Stimulated activated CD4-positive, alpha-beta T cell treated with anti-CD3 and anti-CD28 coated beads, TNF-alpha, amount 100 ng/mL, for 4 hours (primary cell): ENCODE measurements around the gene RSAD2.
"Not testable (repeated sequence)": the region's sequence is repeated elsewhere in the genome, so short reads cannot be mapped to it uniquely, and the experiment has no call there.

Experiments
- DNase-seq, 3 experiments: peaks; one replicate each; pipeline ENCODE4 v3.0.0-alpha.2; 2020; ENCODE audit warnings: low read depth in 3 of 3

The RSAD2 gene

DNA sequence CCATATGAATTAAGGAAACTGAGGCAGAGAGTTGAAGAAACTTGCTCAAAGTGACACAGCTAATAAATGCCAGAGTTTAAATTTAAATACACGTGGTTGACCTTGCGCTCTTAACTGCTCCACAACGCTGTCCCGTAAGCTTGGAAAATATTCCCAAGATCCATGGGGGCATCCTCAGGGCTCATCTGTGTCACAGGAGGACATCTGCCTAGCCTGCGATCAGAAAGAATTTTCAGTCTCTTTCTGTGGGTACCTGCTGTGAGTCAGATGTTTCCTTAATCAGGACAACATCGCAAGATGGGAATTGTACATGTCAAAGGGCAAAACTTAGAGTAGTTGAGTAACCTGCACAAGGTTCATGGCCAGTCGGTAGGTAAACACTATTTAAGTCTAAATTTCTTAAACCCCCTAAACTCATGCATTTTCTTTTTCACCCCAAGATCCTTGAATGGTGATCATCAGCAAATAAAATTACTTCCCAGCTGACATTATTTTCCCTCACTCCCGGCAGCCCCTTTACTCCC, 13.3 kb upstream of the RSAD2 start:
- no peak for DNase-seq

GRCh38 chr2:6864923-6865345, 12.6 kb upstream of the RSAD2 start:
- no peak for DNase-seq

GRCh38 chr2:6865346-6866274, 12.0 kb upstream of the RSAD2 start, which contains the start of gene CMPK2:
Gene CMPK2, minus strand, starts transcription at chr2:6865907. Its CDS starts 211 bp downstream, at chr2:6865696.
- DNase-seq = peak; percentile 57 to 78 (median 73)

DNA sequence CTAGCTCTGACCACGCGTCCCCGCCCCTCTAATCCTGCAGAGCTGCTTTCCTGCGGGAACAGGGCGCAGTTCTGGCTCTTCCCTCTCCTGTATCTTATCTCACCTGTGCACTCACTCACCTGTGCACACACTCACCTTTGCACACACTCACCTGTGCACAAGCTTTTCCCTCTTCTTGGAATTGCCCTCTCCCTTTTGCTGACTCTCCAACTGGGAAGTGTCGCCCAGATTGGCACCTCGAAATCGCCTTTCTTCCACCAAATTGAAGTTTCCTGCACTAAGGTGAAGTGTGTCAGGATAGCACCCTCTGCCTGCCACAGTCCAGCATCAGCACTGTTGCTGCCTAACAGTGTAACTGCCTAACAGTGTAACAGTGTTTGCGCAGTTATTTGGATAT, 11.3 kb upstream of the RSAD2 start:
- peak in 2 of 3 experiments; percentile 18 to 27 for DNase-seq

DNA sequence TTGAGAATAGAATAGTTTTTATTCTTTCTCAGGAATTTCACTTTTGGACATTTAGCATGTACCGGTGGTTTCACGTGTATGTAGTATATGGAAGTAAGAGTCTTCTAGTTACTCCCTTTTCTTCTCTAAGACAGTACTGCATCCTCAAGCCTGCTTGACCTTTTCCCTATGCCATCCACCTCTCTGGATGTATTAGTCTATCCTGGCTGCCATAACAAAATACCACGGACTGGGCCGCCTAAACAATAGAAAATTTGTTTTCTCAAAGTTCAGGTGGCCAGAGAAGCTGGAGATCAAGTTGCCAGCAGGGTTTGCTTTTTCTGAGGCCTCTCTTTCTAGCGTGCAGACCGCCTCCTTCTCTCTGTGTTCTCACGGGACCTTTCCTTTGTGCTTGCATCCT, 10.6 kb upstream of the RSAD2 start:
- no peak for DNase-seq

DNA sequence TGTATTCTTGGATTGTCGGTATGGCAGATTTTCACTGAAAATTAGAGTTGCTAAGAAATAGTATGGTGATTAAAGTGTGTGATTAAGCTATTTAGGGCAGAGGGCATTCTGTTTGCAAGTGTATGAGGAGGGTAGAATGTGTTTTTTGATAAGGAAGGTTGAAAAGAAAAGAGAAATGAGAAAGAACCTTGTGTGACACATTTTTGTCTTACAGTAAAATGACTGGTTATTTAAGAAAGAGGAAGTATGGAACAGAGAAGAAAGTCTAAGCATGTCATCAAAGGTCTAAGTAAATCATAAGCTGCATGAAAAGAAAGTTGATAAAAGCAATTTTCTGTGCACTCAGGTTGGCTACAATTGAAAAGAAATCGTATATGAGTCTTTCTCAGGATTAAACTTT, 5.2 kb upstream of the RSAD2 start:
- DNase-seq = no peak

DNA sequence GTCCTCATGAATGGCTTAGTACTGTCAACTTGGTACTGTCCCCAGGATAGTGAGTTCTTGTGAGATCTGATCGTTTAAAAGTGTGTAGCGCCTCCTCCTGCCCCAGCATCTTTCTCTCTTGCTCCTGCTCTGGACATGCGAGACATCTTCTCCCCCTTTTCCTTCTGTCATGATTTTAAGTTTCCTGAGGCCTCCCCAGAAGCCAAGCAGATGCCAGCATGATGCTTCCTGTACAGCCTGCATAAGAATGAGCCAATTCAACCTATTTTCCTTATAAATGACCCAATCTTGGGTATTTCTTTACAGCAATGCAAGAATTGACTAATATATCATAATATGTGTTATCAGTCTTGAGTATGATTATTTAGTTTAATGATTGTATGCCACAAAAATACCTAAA, 3.5 kb upstream of the RSAD2 start:
- no peak for DNase-seq

DNA sequence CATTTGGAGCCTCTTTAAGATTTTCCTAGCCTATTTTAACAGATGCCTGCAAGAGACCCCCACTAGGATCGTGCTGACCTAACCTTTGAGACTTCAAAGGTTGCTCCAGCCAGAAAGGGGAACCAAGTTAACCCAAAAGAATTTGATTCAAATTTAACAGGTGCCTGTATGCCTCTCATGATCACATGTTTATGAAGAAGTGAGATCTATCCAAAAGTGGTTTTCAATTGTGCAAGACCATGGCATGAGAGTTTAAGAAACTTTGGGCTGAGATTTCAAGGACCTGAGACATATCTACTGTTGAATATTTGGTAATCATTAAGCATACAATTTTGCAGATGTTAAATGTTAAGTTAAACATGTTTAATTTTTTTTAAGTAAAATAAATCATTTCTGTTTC, 1.3 kb upstream of the RSAD2 start:
- no peak for DNase-seq

DNA sequence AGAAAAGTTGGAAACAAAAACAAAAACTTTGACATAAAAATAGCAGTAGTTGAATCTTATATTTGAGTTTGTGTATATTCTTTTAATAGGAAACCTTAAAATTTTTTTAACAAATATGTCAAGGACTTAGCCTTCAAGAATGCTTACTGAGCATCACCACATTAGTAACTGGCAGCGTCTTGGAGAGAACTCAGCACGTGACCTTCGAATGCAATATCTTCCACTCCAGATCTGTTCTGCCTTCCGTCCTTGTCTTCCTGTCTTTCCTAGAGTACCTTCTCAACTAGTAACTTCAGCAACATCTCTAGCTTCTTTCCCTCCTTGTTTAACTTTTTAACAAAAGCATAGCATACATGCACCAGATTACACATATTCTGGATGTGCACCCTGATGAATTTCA, 972 bp downstream of the RSAD2 start:
- DNase-seq = no peak

GRCh38 chr2:6879011-6879410, 1.4 kb downstream of the RSAD2 start:
- DNase-seq = no peak

DNA sequence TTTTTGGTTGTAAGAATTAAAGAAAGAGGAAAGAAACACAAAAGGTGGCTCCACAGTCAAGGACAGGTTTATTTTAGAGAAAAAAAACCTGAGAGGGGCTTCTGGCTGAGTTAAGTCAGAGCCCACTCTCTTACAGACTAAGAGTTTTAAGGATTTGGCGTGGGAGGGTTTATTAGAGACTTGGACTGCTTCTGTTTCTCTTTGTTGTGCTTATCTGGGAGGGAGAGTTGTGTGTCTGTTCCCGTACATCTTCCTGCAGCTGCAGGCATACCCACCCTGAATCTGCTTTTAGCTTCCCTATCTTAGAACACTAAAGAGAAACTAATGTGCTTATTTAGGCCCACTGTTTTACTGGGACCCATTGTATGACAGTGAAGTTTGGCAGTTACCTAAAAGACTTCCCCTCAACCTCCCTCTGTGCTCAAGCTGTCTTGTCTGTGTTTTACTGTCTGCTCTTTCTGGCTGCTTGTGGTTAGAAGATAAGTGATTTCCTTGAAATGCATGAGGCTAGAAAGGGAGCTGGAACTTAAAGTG, 2.7 kb downstream of the RSAD2 start:
- no peak for DNase-seq

DNA sequence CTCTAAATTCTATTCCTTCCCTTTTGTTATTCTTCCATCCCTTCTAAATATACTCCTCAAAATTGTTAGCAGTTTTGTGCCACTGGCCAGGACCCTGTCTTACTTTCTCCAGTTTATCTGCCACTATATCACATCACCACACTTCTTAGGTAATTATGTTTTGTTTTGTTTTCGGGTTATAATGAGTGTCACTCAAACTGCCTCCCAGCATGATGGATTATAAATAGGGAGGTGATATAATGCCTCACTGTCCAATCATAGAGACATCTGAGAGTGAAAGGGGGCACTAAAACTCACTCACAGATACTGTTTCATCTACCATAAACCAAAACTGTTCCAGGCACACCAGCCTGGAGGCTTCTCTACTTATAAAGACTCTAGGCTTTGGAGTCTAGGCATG, 3.5 kb downstream of the RSAD2 start:
- no peak for DNase-seq

DNA sequence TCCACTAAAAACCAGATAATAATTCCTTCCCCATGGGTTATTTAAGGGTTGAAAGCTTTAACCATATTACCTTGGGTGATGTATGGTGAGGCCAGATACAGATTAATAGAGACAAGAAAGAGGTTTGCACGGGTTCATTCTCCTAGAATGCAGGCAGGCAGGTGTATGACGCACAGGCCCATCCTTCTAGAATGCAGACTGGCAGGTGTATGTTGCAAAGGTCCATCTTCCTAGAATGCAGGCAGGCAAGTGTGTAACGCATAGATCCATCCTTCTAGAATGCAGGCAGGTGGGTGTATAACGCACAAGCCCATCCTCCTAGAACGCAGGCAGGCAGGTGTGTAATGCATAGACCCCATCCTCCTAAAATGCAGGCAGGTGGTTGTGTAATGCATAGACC, 3.9 kb downstream of the RSAD2 start:
- DNase-seq = no peak

DNA sequence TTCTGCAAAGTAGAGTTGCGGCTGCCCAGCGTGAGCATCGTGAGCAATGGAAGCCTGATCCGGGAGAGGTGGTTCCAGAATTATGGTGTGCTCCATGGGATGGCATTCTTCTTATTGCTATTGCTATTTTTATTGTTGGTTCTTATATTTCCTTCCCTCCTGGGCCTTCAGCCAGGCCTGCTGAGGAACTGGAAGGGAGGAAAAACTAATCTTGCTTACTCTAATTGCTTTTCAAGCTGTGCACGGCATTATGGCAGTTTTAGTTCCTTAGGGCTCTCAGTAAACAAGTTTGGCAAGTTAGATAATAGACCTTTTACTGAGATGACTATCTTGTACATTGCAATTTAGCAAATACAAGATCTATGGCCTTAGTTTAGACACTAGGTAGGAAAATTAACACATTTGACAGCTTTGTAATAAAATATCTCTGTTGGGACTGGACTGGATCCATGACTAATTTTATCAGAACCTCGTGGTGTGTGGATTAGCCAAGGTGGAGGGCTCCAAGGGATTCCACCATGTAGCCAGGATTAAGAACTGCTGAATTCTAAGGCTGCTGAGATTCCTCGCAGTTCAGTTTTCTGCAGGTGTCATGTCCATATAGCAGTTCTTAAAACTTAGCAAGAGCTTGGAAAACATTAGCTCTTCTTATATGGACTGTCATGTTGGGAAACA, 6.0 kb downstream of the RSAD2 start:
- no peak for DNase-seq

DNA sequence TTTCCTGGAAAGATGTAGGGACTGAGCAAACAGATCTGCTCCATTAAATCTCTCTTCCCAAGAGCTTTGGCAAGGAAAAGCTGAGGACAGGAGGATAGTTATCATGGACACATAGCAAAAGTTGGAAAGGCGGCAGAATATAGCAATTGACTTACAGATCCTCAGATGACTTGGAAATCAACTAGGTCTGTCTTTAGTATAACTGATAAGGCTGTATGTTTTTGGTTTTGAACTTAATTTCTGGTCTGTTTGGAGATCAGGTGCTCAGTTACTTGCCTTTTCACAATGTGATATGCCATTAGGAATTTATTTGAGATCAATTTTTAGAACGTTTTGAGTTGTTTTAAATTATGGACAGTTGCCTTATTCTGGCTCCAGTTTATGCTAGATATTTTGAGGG, 8.0 kb downstream of the RSAD2 start:
- DNase-seq = no peak

- no peak for DNase-seq
Measured at GRCh38 chr2:6885968-6886367, 8.4 kb downstream of the RSAD2 start.

DNA sequence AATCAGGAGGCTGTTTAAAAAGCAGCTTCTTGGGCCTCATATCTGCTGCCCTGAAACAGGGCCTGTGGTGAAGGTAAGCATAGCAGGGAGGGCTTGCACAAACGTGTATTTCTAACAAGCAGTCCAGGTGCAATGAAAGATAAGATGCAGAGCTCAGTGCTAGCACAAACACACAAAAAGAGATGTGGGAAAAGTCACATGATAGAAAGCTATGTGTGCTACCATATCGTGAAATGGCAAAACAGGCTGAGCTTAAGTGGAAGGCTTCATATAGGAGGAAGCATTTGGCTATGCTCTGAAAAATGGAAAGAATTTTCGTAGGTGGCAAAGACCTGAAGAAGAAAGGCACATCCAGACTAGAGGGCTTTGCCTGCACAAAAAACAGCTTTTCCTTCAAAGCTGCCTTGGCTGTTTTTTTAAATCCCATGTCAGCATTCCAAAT, 10.2 kb downstream of the RSAD2 start:
- no peak for DNase-seq

DNA sequence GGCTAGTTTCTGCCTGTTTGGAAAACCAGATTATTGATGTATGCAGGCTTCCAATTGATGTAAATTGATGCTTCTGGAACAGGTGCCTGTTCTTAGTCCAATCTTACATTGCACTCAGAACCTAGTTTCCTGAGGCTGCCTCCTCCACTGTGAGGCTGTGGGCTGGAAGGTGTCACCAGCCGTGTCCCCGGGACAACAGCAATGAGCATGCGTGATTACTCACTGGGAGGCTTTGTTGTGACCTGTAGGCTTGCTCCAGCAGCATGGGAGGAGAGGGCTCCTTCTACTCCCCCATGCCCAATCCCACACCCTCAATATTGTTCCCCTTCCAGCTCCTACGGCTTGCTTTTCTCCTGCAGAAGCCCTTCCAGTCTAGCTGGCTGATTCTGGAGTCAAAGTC, 11.1 kb downstream of the RSAD2 start:
- DNase-seq = no peak

GRCh38 chr2:6893876-6894482, 16.4 kb downstream of the RSAD2 start:
- no peak for DNase-seq

DNA sequence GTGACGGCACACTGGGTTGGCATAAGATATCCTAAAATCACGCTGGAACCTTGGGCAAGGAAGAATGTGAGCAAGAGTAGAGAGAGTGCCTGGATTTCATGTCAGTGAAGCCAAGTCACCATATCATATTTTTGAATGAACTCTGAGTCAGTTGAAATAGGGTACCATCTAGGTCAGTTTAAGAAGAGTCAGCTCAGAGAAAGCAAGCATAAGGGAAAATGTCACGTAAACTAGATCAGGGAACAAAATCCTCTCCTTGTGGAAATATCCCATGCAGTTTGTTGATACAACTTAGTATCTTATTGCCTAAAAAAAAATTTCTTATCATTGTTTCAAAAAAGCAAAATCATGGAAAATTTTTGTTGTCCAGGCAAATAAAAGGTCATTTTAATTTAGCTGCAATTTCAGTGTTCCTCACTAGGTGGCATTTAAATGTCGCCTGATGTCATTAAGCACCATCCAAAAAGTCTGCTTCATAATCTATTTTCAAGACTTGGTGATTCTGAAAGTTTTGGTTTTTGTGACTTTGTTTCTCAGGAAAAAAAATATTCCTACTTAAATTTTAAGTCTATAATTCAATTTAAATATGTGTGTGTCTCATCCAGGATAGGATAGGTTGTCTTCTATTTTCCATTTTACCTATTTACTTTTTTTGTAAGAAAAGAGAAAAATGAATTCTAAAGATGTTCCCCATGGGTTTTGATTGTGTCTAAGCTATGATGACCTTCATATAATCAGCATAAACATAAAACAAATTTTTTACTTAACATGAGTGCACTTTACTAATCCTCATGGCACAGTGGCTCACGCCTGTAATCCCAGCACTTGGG, 19.6 kb downstream of the RSAD2 start:
- DNase-seq = no peak

GRCh38 chr2:6902581-6902980, 25.0 kb downstream of the RSAD2 start:
- DNase-seq = not testable (repeated sequence)
